Measurements from ENCODE around the gene NEO1.

NEO1 gene

GRCh38 chr15:73072894-73073293, 20.6 kb downstream of the NEO1 start:
- DNase-seq (ENCODE audit: low read depth in 2 of 2, low spot score in 1 of 2) = no peak

DNA sequence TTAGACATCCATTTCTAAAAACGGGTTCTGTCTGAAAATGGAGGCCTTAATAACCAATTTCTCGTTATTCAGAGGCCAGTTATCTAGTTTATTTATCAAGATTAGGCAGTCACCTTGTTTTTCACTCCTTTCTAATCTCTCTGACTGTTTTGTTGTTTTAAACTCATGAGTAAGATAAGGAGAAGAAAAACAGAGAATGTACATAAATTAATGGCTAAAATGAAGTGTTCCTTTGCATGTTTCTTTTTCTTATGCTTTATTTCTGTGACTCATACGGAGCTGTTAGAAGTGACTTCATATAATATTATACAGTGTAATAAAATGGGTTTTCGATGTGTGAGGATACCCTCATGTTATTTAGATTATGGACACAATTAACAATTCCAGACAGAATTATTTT, 22.0 kb downstream of the NEO1 start:
- no peak for DNase-seq (ENCODE audit: low read depth in 2 of 2, low spot score in 1 of 2)

DNA sequence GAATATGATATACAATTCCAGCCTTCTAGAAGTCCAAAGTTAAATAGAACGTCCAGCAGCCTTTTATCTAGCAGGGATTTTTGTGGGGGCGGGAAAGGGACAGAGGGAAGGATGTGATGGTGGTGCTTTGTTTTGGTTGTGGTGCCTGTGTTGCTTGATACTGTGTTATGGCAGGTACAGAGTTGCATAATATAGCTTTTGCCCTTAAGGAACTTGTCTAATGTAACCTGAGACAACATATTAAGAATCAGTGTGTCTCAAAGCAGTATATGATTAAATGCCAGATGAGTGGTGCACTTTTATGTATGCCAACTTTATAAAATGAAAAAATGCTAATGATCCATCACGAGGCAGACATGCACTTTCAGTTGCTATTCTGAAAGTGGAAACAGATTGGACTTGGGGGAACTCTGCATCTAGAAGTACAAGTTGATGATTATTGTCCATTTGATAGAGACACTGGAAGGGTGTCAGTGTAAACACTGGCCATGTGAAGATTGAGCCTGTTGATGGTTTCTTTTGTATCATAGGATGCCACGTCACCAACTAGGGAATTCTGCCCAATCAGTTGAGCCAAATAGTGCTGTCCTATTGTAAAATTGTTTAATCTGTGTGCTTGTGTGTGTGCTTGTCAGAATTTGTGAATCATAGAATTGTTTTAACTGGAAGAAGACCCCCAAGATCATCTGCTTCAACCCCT, 23.0 kb downstream of the NEO1 start:
- no peak for DNase-seq (ENCODE audit: low read depth in 2 of 2, low spot score in 1 of 2)

GRCh38 chr15:73078291-73078690, 26.0 kb downstream of the NEO1 start:
- no peak for DNase-seq (ENCODE audit: low read depth in 2 of 2, low spot score in 1 of 2)

GRCh38 chr15:73078722-73079121, 26.5 kb downstream of the NEO1 start:
- no peak for DNase-seq (ENCODE audit: low read depth in 2 of 2, low spot score in 1 of 2)

- no peak for DNase-seq (ENCODE audit: low read depth in 2 of 2, low spot score in 1 of 2)
These were observed 27.3 kb downstream of the NEO1 start for GRCh38 chr15:73079565-73079964.

GRCh38 chr15:73081321-73081958, 29.2 kb downstream of the NEO1 start:
- DNase-seq (ENCODE audit: low read depth in 2 of 2, low spot score in 1 of 2) = no peak

DNA sequence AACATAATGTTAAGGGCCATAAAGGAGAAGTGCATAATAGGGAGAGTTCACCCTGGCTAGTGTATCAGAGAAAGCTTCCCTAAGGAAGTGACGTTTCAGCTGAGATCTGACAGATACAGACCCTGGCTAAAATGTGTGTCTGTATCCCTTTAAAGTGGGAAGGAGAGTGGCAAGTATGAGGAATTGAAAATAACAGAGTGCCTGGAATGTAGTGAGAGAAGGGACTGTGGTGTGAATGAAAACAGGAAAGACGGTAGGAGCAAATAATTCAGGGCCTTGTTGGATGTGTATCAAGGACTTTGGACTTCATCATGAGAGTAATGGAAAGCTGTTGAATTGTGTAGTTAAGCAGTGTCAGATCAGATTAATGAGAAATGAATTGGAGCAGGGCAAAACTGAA, 30.5 kb downstream of the NEO1 start:
- no peak for DNase-seq (ENCODE audit: low read depth in 2 of 2, low spot score in 1 of 2)

- no peak for DNase-seq (ENCODE audit: low read depth in 2 of 2, low spot score in 1 of 2)
These were observed 34.8 kb downstream of the NEO1 start for GRCh38 chr15:73087098-73087497.

DNA sequence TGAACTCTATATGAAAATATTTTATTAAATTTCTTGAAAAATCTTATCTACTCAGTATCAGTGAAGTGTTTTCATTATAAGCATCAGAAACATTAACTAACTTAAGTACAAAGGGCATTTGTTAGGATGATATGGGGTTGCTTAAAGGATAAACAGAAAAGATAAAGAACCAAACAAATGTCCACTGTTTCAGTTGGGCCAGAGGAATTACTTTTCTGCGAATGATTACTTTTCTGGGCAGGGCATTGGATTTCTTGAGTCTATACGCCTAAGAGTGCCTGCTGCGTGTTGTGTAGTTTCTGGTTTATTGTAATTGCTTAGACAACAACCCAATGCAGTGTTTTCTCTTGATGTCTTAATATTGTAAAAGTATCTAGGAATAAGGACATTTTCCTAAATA, 52.8 kb downstream of the NEO1 start:
- DNase-seq (ENCODE audit: low read depth in 2 of 2, low spot score in 1 of 2) = no peak

DNA sequence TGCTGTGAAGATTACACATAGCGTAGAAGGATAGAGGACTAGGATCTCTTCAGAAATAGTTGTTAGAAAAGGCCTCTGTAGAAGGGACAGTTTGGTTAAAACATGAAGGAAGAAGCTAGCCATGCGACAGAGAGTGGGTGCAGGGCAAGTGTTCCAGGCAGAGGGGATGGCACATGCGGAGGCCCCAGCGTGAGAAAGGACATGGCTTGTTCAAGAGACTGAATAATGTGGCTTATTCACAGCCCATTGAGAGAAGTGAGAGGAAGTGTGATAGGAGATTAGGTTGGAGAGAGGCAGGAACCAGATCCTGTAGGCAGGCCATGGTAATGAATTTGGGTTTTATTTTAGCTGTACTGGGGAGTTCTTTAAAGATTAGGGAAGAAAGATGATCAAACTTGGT, 56.4 kb downstream of the NEO1 start:
- no peak for DNase-seq (ENCODE audit: low read depth in 2 of 2, low spot score in 1 of 2)

DNA sequence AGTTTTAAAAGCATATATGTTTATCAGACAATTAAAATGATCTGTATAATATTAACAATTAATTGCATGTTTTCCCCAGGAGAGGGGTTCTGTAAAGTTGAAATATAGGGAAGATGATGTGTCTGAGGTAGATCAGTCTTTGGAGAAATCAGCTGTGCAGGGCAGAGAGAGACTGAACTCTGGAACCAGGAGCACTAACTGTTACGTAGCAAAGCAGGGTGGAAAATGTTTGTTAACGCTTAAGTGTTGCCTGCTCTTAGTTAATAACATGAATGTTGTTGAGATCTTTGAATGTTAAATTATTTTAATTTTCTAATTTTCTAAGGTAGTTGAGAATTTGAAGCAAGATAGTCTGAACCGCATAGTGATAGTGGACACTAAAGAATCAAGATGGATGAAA, 57.5 kb downstream of the NEO1 start:
- DNase-seq (ENCODE audit: low read depth in 2 of 2, low spot score in 1 of 2) = no peak

- DNase-seq (ENCODE audit: low read depth in 2 of 2, low spot score in 1 of 2) = no peak
These were observed 57.9 kb downstream of the NEO1 start for GRCh38 chr15:73110201-73110600.

GRCh38 chr15:73114064-73114463, 61.8 kb downstream of the NEO1 start:
- no peak for DNase-seq (ENCODE audit: low read depth in 2 of 2, low spot score in 1 of 2)

DNA sequence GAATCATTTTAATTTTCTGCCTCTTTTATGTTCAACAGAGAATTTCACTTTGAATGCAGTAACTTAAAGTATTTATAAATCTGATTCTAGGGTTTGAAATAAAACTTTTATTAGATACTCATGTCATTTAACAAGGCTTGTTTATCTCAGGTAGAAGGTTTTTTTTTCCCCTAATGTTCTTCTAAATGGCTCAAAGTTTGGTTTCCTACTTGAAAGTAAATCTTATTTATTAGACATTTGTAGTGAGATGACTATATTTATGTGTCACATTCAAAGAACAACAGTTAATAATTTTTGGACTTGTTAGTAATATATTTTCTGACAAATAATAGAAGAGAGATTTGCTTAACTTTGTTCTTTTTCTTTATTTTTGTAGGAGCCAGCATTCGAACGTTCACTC, 63.9 kb downstream of the NEO1 start:
- DNase-seq (ENCODE audit: low read depth in 2 of 2, low spot score in 1 of 2) = no peak

DNA sequence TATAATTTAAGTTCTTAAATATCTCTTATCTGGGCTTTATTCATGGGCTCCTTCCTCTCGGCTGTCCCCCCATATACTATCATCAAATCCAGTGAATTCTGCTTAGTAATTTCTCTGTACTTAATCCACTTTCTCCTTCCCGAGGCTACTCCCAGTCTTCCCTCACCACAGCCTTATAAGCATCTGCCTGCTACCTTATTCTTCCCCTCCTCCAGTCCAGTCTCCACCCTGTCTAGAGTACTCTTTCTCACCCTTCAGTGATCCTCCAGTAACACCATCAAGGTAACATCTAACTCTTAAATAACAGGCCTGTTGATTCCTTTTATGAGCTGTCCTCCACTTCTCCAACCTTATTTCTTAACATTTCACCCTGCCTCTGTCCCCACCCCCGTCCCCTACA, 65.8 kb downstream of the NEO1 start:
- no peak for DNase-seq (ENCODE audit: low read depth in 2 of 2, low spot score in 1 of 2)

DNA sequence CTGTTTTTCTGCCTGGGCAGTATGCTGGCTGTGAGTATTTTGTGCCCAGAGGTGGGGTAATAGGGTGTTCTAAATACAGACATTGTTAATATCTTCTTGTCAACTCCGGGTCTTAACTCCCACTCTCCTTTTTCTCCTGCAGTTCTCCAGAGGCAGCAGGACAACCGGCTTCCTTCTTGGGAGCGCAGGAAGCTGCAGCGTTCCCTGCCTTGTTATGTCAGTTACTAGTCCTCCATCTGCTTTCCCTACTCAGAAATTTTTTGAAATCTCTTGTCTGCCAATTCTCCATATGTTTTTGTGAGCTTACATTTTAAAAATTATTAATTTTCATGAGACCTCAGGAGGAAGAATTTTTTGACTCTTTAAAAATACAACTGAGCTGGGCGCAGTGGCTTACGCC, 67.2 kb downstream of the NEO1 start:
- no peak for DNase-seq (ENCODE audit: low read depth in 2 of 2, low spot score in 1 of 2)

DNA sequence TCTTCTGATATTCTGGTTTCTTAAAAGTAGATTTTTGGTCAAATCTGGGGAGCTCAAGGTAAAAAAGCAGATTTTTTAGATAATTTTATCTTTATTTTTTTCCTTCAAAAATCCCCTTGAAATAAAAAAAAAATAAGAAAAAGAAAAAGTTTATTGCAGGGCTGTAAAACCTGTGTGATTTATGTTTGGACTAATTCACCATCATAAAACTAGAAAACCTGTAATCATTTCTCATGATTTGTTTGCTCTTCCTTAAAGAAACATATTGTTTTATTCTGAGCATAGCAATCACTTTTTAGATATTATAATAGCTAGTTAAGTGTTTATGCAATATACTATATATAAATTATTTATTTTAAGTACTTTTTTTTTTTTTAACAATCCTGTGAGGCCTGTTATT, 68.0 kb downstream of the NEO1 start:
- no peak for DNase-seq (ENCODE audit: low read depth in 2 of 2, low spot score in 1 of 2)

DNA sequence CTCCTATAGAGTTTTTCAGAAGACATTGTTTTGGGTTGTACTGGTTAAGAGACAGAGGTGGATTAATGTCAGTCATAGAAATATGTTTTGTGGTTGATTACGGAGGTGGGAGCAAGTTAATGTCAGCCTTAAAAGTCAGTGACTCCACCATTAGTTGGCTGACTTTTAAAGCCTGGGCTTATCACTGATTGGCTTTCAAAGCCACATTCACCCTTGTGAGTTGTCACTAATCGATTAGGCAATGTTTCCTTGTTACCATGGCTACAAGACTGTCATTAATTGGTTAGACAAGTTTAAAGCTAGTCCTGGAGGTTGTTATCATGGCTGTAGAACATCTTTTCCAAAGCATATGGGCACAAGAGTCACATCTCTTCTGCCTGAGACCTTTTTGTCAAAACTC, 73.0 kb downstream of the NEO1 start:
- DNase-seq (ENCODE audit: low read depth in 2 of 2, low spot score in 1 of 2) = no peak

- no peak for DNase-seq (ENCODE audit: low read depth in 2 of 2, low spot score in 1 of 2)
These were observed 75.2 kb downstream of the NEO1 start for GRCh38 chr15:73127302-73127936.

- no peak for DNase-seq (ENCODE audit: low read depth in 2 of 2, low spot score in 1 of 2)
These were observed 78.6 kb downstream of the NEO1 start for GRCh38 chr15:73130830-73131229.

DNA sequence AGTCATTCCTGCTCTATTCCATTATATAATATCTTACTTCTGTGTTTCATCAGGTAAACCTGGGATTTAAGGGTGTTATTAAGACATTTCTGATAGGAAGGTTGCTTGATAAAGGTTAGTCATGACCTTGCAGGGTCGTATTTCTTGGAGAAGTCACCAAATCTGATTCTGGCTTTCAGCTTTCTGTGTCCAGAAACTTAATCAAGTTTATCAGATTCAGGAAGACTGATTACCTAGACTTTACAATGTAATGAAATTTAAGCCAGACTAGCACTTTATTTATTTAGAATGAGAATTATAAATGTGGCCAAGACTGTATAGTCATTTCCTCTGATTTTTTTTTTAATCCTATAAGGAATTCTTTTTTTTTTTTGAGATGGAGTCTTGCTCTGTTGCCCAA, 81.9 kb downstream of the NEO1 start:
- no peak for DNase-seq (ENCODE audit: low read depth in 2 of 2, low spot score in 1 of 2)
